H9 (cell line): ENCODE results near the gene ARID1B. TPM values are rescaled to one million over a fixed set of nuclear protein-coding genes. Genes with fewer than 3 reads are reported as not detected.

ENCODE experiments used
- DNase-seq: peaks from one replicate; pipeline ENCODE4 v3.0.0-alpha.2; 2017
- H2AFZ ChIP-seq: one replicate; pipeline ENCODE4 v1.6.1; 2013; ENCODE audit warnings: mild to moderate bottlenecking, low read length, control low read depth, moderate library complexity
- H2AK5ac ChIP-seq: 2 replicates; pipeline ENCODE4 v1.6.1; 2013; ENCODE audit warnings: low read length, control low read depth, mixed read lengths; ENCODE audit not compliant: insufficient read length
- H2BK120ac ChIP-seq: one replicate; pipeline ENCODE4 v1.6.1; 2013; ENCODE audit warnings: low read depth, mild to moderate bottlenecking, low read length, control low read depth, inconsistent platforms; ENCODE audit not compliant: poor library complexity, severe bottlenecking
- H2BK12ac ChIP-seq: 2 replicates; pipeline ENCODE4 v1.6.1; 2013; ENCODE audit warnings: low read length, control low read depth, mixed read lengths, low read depth; ENCODE audit not compliant: insufficient read length
- H2BK15ac ChIP-seq: 2 replicates; pipeline ENCODE4 v1.6.1; 2013; ENCODE audit warnings: low read depth, low read length, control low read depth
- H2BK20ac ChIP-seq: one replicate; pipeline ENCODE4 v1.6.1; 2013; ENCODE audit warnings: low read depth, mild to moderate bottlenecking, low read length, control low read depth, inconsistent platforms; ENCODE audit not compliant: poor library complexity, severe bottlenecking
- H2BK5ac ChIP-seq: 2 replicates; pipeline ENCODE4 v1.6.1; 2013; ENCODE audit warnings: low read length, control low read depth, mixed read lengths; ENCODE audit not compliant: insufficient read length
- H3K14ac ChIP-seq: 2 replicates; pipeline ENCODE4 v1.6.1; 2013; ENCODE audit warnings: low read length, control low read depth; ENCODE audit not compliant: insufficient read depth
- H3K18ac ChIP-seq: 2 replicates; pipeline ENCODE4 v1.6.1; 2013; ENCODE audit warnings: low read depth, mild to moderate bottlenecking, mixed read lengths, low read length, control low read depth; ENCODE audit not compliant: insufficient read length
- H3K23ac ChIP-seq: 2 replicates; pipeline ENCODE4 v1.6.1; 2013; ENCODE audit warnings: low read length, control low read depth, mixed read lengths, low read depth; ENCODE audit not compliant: insufficient read length
- H3K23me2 ChIP-seq: 2 replicates; pipeline ENCODE4 v1.6.1; 2013; ENCODE audit warnings: low read depth, mild to moderate bottlenecking, mixed read lengths, low read length, control low read depth; ENCODE audit not compliant: insufficient read length, poor library complexity, severe bottlenecking
- H3K27ac ChIP-seq: 2 replicates; pipeline ENCODE4 v1.5.1; 2013; ENCODE audit warnings: low read length, control low read depth, mixed read lengths, low read depth; ENCODE audit not compliant: insufficient read length
- H3K27me3 ChIP-seq: 2 replicates; pipeline ENCODE4 v1.6.1; 2013; ENCODE audit warnings: low read length, control low read depth, inconsistent platforms; ENCODE audit not compliant: insufficient read depth
- H3K4ac ChIP-seq: 2 replicates; pipeline ENCODE4 v1.6.1; 2013; ENCODE audit warnings: low read depth, mild to moderate bottlenecking, control low read depth, inconsistent platforms, low read length, moderate library complexity
- H3K4me1 ChIP-seq: 2 replicates; pipeline ENCODE4 v1.6.1; 2013; ENCODE audit warnings: low read length, control low read depth, inconsistent platforms; ENCODE audit not compliant: insufficient read depth
- H3K4me2 ChIP-seq: 2 replicates; pipeline ENCODE4 v1.6.1; 2013; ENCODE audit warnings: low read length, control low read depth, mixed read lengths; ENCODE audit not compliant: insufficient read length, insufficient read depth
- H3K56ac ChIP-seq: 2 replicates; pipeline ENCODE4 v1.6.1; 2013; ENCODE audit warnings: low read depth, mild to moderate bottlenecking, mixed read lengths, low read length, control low read depth; ENCODE audit not compliant: insufficient read length
- H3K79me1 ChIP-seq: 2 replicates; pipeline ENCODE4 v1.6.1; 2013; ENCODE audit warnings: low read depth, mild to moderate bottlenecking, moderate library complexity, low read length, control low read depth, inconsistent platforms; ENCODE audit not compliant: insufficient read depth, poor library complexity, severe bottlenecking
- H3K79me2 ChIP-seq: 2 replicates; pipeline ENCODE4 v1.6.1; 2013; ENCODE audit warnings: low read length, control low read depth, inconsistent platforms; ENCODE audit not compliant: insufficient read depth
- H3K9ac ChIP-seq: 2 replicates; pipeline ENCODE4 v1.6.1; 2013; ENCODE audit warnings: low read length, control low read depth, mixed read lengths; ENCODE audit not compliant: insufficient read length; ENCODE audit errors: extremely low read depth
- H3K9me3 ChIP-seq: one replicate; pipeline ENCODE4 v1.6.1; 2013; ENCODE audit warnings: low read depth, low read length, inconsistent platforms; ENCODE audit not compliant: control insufficient read depth
- H3T11ph ChIP-seq: one replicate; pipeline ENCODE4 v1.6.1; 2013; ENCODE audit warnings: mild to moderate bottlenecking, low read length, control low read depth, inconsistent platforms
- H4K20me1 ChIP-seq: one replicate; pipeline ENCODE4 v1.6.1; 2013; ENCODE audit not compliant: control insufficient read depth, insufficient read length, insufficient read depth
- H4K5ac ChIP-seq: 2 replicates; pipeline ENCODE4 v1.6.1; 2013; ENCODE audit warnings: low read depth, mild to moderate bottlenecking, mixed read lengths, low read length, control low read depth; ENCODE audit not compliant: insufficient read length
- H4K8ac ChIP-seq: replicated peaks from 2 replicates; pipeline ENCODE4 v1.6.1; 2013; ENCODE audit warnings: low read length, control low read depth, mixed read lengths, low read depth; ENCODE audit not compliant: insufficient read length
- H4K91ac ChIP-seq: 2 replicates; pipeline ENCODE4 v1.6.1; 2013; ENCODE audit warnings: low read depth, mild to moderate bottlenecking, moderate library complexity, mixed read lengths, low read length, control low read depth; ENCODE audit not compliant: insufficient read length
- H3K27ac Mint-ChIP-seq, 3 experiments: 2 replicates in 2 of 3; 3 replicates in 1 of 3; pipeline ENCODE4 v1.8.0; 2020 to 2021; ENCODE audit warnings: mixed read lengths in 3 of 3, mild to moderate bottlenecking in 1 of 3, moderate library complexity in 1 of 3
- H3K27me3 Mint-ChIP-seq: 2 replicates; pipeline ENCODE4 v1.8.0; 2021; ENCODE audit warnings: low read depth, mild to moderate bottlenecking, moderate library complexity, mixed read lengths
- H3K36me3 Mint-ChIP-seq, 3 experiments: 2 replicates in 2 of 3; 3 replicates in 1 of 3; pipeline ENCODE4 v1.8.0; 2020 to 2021; ENCODE audit warnings: low read depth in 3 of 3, mixed read lengths in 3 of 3; ENCODE audit not compliant: insufficient read depth in 1 of 3
- H3K4me1 Mint-ChIP-seq, 2 experiments: 2 replicates each; pipeline ENCODE4 v1.8.0; 2020; ENCODE audit warnings: mixed read lengths in 2 of 2
- H3K4me3 Mint-ChIP-seq, 2 experiments: 2 replicates in 1 of 2; 3 replicates in 1 of 2; pipeline ENCODE4 v1.8.0; 2020 to 2021; ENCODE audit warnings: mild to moderate bottlenecking in 2 of 2, mixed read lengths in 2 of 2, moderate library complexity in 1 of 2
- H3K9me3 Mint-ChIP-seq, 2 experiments: 2 replicates in 1 of 2; 3 replicates in 1 of 2; pipeline ENCODE4 v1.8.0; 2020; ENCODE audit warnings: mild to moderate bottlenecking in 2 of 2, mixed read lengths in 2 of 2, moderate library complexity in 1 of 2
- WGBS: extraction: QIAGEN DNeasy Blood & Tissue Kit; methylation state at CpG from one replicate; pipeline ENCODE4 v1.1.7; 2013; ENCODE audit warnings: missing lambda C conversion rate, low lambda C conversion rate, mixed read lengths; ENCODE audit not compliant: insufficient read length; ENCODE audit errors: extremely low coverage; 5-methylcytosine and 5-hydroxymethylcytosine counted together
- total RNA-seq: library from RNA; stranded (reverse); gene quantifications from 2 replicates; pipeline ENCODE4 v1.2.1, GENCODE V29; 2021
- TF ChIP-seq, protein P1 (sequence below): fragments of 200-600 bp; sonication (generic); conservative IDR thresholded peaks from 3 replicates; pipeline ENCODE4 v1.8.0; 2021; ENCODE audit warnings: antibody characterized with exemption, mild to moderate bottlenecking

The ARID1B gene
- total RNA-seq, 1 experiment from 2014 or later, result 88.2 TPM

DNA sequence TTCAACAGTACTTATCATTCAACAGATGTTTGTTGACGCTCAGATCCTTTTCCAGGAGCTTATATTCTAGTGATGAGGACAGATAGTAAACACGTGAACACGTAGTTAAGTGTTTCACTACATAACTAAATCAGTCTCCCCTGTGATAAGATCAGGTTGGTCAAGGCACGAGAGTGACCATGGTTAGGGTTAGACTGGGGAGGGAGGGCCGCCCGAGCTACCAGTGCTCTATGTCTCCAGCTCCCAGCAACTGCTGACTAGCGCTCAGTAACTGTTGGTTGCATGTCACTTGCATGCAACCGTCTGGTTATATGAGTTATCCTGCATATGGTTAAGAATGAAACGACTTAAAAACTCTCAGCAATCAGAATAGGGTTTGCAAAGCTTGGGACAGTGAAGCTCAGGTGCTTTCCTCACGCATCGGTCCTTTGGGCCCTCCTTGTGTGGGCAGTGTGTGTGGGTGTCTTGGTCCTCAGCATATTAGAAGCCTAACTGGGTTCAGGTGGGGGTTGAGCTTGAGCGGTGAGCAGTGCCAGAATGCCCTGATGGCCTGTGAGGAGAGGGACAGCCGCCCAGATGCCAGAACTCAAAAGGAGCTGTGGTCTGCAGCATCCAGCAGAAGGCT is 120.8 kb downstream of the ARID1B start:
- no peaks in the 10 kb centered on the region; the same call in 1 of the 2 replicates for H3K27me3 Mint-ChIP-seq
- H3K27ac ChIP-seq, result no peak overlapping the region
- H3K79me2 ChIP-seq, result peaks cover 14% of the 10 kb centered on the region
- peaks cover 25 to 29% of the 10 kb centered on the region in 2 experiments for H3K4me1 Mint-ChIP-seq
- no peak overlapping the region for H3K14ac ChIP-seq
- TF ChIP-seq, protein P1, sequence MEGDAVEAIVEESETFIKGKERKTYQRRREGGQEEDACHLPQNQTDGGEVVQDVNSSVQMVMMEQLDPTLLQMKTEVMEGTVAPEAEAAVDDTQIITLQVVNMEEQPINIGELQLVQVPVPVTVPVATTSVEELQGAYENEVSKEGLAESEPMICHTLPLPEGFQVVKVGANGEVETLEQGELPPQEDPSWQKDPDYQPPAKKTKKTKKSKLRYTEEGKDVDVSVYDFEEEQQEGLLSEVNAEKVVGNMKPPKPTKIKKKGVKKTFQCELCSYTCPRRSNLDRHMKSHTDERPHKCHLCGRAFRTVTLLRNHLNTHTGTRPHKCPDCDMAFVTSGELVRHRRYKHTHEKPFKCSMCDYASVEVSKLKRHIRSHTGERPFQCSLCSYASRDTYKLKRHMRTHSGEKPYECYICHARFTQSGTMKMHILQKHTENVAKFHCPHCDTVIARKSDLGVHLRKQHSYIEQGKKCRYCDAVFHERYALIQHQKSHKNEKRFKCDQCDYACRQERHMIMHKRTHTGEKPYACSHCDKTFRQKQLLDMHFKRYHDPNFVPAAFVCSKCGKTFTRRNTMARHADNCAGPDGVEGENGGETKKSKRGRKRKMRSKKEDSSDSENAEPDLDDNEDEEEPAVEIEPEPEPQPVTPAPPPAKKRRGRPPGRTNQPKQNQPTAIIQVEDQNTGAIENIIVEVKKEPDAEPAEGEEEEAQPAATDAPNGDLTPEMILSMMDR, result no peak
- H3K18ac ChIP-seq, result no peak overlapping the region
- no peak overlapping the region for H2BK5ac ChIP-seq
- no peak overlapping the region for H3K4me2 ChIP-seq
- H2BK120ac ChIP-seq, result no peak overlapping the region
- H4K5ac ChIP-seq, result no peak overlapping the region
- no peak overlapping the region for H2BK20ac ChIP-seq
- no peak overlapping the region for H3K9ac ChIP-seq
- no peak overlapping the region for H2BK12ac ChIP-seq
- H2AK5ac ChIP-seq, result no peak overlapping the region
- no peaks in the 10 kb centered on the region; a peak in 1 of 5 replicates for H3K9me3 Mint-ChIP-seq
- H3K9me3 ChIP-seq, result no peaks in the 10 kb centered on the region
- H3K36me3 Mint-ChIP-seq, result peaks cover 0 to 5% (median 0%) of the 10 kb centered on the region in 3 experiments; a peak in 1 of 7 replicates
- no peaks in the 10 kb centered on the region for H3K27me3 ChIP-seq
- no peak overlapping the region for H3K4ac ChIP-seq
- no peak overlapping the region for H3K4me3 Mint-ChIP-seq
- no peak overlapping the region for H3K23ac ChIP-seq
- no peak for DNase-seq
- no peak overlapping the region for H2BK15ac ChIP-seq
- no peaks in the 10 kb centered on the region; the same call in 1 of the 2 replicates for H3K4me1 ChIP-seq
- no peaks in the 10 kb centered on the region for H4K20me1 ChIP-seq
- WGBS, result no CpG with 5 or more reads among the region's 13 CpGs
- H3K27ac Mint-ChIP-seq, result peak overlapping the region in 2 of 3 experiments; percentile 40 to 72; a peak in 2 of 7 replicates
- no peaks in the 10 kb centered on the region for H3K23me2 ChIP-seq
- no peak overlapping the region for H3T11ph ChIP-seq
- H4K91ac ChIP-seq, result no peak overlapping the region
- H4K8ac ChIP-seq, result no peak overlapping the region
- H2AFZ ChIP-seq, result no peak overlapping the region
- H3K79me1 ChIP-seq, result peaks cover 9% of the 10 kb centered on the region
- H3K56ac ChIP-seq, result no peak overlapping the region
